Measurements from ENCODE around the gene ZP4. TPM values are rescaled to one million over a fixed set of nuclear protein-coding genes. Genes with fewer than 3 reads are reported as not detected.

The ZP4 gene
- total and polyA plus RNA-seq, 2 of the 13 experiments (the other 11 are each of a cell fraction or from before 2014, with no cell fraction given) = not detected

GRCh38 chr1:237864338-237865244, 26.1 kb downstream of the ZP4 start (continued):
- TF ChIP-seq CEBPZ (IDR thresholded peaks at IDR 0.05; ENCODE audit: low read length) = no peak
- TF ChIP-seq NR1H2 (CRISPR knock-in tag; IDR thresholded peaks at IDR 0.05; ENCODE audit: borderline replicate concordance, low read depth) = no peak
- TF ChIP-seq ZNF598 (CRISPR knock-in tag; IDR thresholded peaks at IDR 0.05; ENCODE audit: borderline replicate concordance) = peak; percentile 85; the same call in 1 of the 2 replicates
- TF ChIP-seq SNAPC2 (CRISPR knock-in tag; IDR thresholded peaks at IDR 0.05) = peak; percentile 82
- no peak for TF ChIP-seq SNAI1 (CRISPR knock-in tag; IDR thresholded peaks at IDR 0.05; ENCODE audit: borderline replicate concordance)
- TF ChIP-seq BORCS8-MEF2B (CRISPR knock-in tag; IDR thresholded peaks at IDR 0.05) = peak; percentile 92
- TF ChIP-seq ZMYM4 (CRISPR knock-in tag; IDR thresholded peaks at IDR 0.05) = peak; percentile 98
- no peak for TF ChIP-seq CENPT (CRISPR knock-in tag; IDR thresholded peaks at IDR 0.05; ENCODE audit: low read depth)
- TF ChIP-seq TBP (CRISPR knock-in tag; IDR thresholded peaks at IDR 0.05) = no peak
- TF ChIP-seq SNRNP70 (IDR thresholded peaks at IDR 0.05; ENCODE audit: low read depth, low read length) = no peak
- TF ChIP-seq ATRX (CRISPR knock-in tag; IDR thresholded peaks at IDR 0.05; ENCODE audit: borderline replicate concordance) = no peak
- peak; percentile 88 for TF ChIP-seq POGZ (CRISPR knock-in tag; IDR thresholded peaks at IDR 0.05)
- no peak for TF ChIP-seq ZNF510 (CRISPR knock-in tag; IDR thresholded peaks at IDR 0.05; ENCODE audit: low read depth)
- no peak for TF ChIP-seq ARID3A (IDR thresholded peaks at IDR 0.05; ENCODE audit: low read depth, low read length)
- TF ChIP-seq PBX3 (CRISPR knock-in tag; IDR thresholded peaks at IDR 0.05; ENCODE audit: borderline replicate concordance) = no peak
- TF ChIP-seq, protein P1, sequence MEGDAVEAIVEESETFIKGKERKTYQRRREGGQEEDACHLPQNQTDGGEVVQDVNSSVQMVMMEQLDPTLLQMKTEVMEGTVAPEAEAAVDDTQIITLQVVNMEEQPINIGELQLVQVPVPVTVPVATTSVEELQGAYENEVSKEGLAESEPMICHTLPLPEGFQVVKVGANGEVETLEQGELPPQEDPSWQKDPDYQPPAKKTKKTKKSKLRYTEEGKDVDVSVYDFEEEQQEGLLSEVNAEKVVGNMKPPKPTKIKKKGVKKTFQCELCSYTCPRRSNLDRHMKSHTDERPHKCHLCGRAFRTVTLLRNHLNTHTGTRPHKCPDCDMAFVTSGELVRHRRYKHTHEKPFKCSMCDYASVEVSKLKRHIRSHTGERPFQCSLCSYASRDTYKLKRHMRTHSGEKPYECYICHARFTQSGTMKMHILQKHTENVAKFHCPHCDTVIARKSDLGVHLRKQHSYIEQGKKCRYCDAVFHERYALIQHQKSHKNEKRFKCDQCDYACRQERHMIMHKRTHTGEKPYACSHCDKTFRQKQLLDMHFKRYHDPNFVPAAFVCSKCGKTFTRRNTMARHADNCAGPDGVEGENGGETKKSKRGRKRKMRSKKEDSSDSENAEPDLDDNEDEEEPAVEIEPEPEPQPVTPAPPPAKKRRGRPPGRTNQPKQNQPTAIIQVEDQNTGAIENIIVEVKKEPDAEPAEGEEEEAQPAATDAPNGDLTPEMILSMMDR (CRISPR knock-in tag; IDR thresholded peaks at IDR 0.05) = peak; percentile 96
- no peak for TF ChIP-seq ZNF143 (CRISPR knock-in tag; IDR thresholded peaks at IDR 0.05)
- TF ChIP-seq TMF1 (CRISPR knock-in tag; IDR thresholded peaks at IDR 0.05; ENCODE audit: low read depth) = 0 out of 2 replicates have a peak, but pooled peaks have one; percentile 60
- no peak for TF ChIP-seq ZNF276 (CRISPR knock-in tag; IDR thresholded peaks at IDR 0.05; ENCODE audit: low read depth)

All from HepG2 (cell line).